Activated gamma-delta T cell treated with anti-CD3 and anti-CD28 coated beads, Interleukin-2, amount 50 U/mL, for 16 hours (primary cell): Measurements from ENCODE around the gene EEF2.
"Not testable (repeated sequence)": the region's sequence is repeated elsewhere in the genome, so short reads cannot be mapped to it uniquely, and the experiment has no call there.

Experiments used
- DNase-seq: peaks from one replicate; pipeline ENCODE4 v3.0.0-alpha.2; 2020; ENCODE audit warnings: low read depth

Gene EEF2

DNA sequence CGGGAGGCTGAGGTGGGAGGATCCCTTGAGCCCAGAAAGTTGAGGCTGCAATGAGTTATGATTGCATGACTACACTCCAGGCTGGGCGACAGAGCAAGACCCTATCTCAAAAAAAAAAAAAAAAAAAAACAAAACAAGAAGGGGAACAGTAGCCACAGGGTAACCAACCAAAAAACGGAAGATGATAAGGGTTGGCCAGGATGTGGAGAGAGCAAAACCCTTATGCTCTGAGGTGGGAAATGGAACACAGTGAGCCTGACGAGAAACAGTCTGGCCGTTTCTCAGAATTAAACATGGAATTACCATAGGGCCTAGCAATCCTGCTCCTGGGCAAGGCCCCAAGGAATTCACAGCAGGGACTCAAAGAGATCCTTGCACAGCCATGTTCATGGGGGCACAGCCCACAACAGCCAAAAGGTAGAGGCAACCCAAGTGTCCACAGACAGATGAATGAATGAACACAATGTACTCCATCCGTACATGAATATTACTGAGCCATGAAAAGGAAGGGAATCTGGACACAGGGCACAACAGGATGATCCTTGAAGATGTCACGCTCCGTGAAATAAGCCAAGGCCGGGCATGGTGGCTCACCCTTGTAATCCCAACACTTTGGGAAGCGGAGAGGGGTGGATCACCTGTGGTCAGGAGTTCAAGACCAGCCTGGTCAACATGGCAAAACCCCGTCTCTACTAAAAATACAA, 41.1 kb downstream of the EEF2 start:
- DNase-seq, result no peak

DNA sequence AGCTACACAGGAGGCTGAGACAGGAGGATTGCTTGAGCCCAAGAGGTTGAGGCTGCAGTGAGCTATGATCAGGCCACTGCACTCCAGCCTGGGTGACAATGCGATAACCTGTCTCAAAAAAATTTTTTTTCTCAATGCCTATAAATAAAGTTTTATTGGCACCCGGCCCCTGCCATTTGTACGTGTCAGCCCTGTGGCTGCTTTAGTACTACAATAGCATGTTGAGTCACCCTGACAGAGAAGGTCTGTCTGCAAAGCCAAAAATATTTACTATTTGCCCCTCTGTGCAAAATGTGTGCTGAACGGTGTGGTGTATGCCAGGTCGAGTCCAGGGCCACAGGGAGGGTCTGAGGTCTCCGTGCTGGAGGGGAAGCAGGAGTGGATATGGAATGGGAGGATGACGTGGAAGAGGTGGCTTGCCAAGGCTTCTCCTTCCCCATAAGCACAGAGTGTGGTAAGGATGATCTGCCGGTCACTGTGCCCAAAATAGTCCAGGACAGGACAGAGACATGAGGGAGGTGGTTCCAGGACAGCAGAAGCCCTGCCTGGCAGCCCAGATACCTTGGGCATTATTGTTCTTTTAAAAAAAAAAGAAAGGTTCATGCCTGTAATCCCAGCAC, 42.4 kb downstream of the EEF2 start:
- no peak for DNase-seq

GRCh38 chr19:3938300-3938950, 46.8 kb downstream of the EEF2 start:
- not testable (repeated sequence) for DNase-seq

GRCh38 chr19:3936506-3937442, 48.5 kb downstream of the EEF2 start:
- no peak for DNase-seq

GRCh38 chr19:3932931-3933810, 52.1 kb downstream of the EEF2 start, which contains the start of gene NMRK2:
Gene NMRK2 (plus strand): TSS chr19:3933069. CDS start chr19:3933672, 603 bp downstream.
- no peak for DNase-seq

GRCh38 chr19:3931041-3931440, 54.2 kb downstream of the EEF2 start:
- DNase-seq, result no peak
